Activated CD4-positive, alpha-beta T cell treated with anti-CD3 and anti-CD28 coated beads, Interleukin-2, amount 50 U/mL, for 24 hours (primary cell): ENCODE data around the gene TRAPPC10.
"Not testable (repeated sequence)": the region's sequence is repeated elsewhere in the genome, so short reads cannot be mapped to it uniquely, and the experiment has no call there.

Source experiments
- DNase-seq, 2 donors: peaks; one replicate each; pipeline ENCODE4 v3.0.0-alpha.2; 2020; ENCODE audit warnings: low read depth in 1 of 2, low spot score in 1 of 2

Gene TRAPPC10

DNA sequence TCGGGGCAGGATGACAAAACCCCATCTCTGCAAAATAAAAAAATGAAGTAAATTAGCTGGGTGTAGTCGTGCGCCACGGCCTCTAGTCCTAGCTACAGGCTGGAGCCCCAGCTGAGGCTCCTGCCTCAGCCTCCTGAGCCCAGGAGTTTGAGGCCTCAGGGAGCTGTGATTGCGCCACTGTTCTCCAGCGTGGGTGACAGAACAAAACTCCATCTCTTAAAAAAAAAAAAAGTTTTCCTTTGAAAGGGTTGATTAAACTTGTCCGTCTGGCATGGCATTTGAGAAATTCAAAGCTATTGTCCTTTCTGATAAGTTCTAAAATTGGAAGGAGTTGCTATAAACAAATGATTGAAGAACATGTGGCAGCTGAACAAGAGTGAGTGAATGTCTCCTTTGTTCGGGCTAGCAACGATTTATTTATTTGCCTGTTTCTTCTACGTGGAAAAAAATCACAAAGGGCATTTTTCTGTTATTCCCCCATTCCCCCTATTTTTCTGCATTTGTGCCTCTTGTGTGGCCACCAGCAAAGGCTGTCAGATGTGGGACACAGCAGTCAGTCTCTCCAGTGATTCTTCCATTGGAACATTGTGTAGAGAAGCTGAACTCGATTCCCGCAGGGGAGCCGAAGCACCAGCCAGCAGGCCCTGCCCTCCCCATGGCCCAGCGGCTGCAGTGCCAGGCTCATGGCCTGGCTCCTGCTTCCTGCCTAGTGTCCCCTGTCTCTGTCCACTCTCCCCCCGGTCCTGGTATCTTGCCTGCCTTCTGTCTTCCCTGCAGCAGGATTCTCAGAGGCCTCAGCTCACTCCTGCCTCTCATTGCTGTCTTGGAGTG lies 73.6 kb downstream of the TRAPPC10 start:
- DNase-seq = no peak

DNA sequence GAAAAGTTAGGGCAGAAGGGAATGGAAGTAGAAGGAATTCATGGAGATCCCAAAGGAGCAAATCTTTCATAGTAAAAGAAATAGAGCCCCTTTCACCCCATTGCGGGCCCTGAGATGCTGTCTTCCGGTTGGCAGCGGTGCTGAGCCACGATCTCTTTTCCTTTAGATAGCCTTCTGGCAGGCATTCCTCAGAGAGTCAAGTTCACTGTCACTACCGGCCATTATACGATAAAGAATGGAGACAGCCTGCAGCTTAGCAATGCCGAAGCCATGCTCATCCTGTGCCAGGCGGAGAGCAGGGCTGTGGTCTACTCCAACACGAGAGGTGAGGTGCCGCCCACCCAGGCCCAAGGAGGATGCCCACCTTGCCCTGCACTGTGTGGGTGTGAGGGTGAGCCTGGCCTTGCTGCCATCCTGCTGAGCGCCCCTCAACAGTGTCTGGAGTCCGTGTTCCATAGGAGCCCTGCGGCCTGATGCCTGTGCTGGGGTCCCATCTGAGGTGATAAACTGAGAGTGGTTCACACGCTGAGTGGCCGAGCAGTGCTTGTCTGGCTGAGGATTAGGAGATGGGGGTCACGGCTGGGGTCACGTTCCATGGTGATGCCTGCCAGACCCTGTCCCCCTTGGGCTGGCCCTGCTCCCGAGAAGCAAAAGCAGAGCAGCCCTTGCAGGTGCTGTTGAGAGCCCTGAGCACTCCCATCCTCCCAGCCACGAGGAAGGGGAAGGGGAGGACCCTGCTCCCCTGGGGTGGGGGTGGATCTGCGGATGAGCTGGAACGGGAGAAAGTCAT lies 74.7 kb downstream of the TRAPPC10 start:
- no peak for DNase-seq

DNA sequence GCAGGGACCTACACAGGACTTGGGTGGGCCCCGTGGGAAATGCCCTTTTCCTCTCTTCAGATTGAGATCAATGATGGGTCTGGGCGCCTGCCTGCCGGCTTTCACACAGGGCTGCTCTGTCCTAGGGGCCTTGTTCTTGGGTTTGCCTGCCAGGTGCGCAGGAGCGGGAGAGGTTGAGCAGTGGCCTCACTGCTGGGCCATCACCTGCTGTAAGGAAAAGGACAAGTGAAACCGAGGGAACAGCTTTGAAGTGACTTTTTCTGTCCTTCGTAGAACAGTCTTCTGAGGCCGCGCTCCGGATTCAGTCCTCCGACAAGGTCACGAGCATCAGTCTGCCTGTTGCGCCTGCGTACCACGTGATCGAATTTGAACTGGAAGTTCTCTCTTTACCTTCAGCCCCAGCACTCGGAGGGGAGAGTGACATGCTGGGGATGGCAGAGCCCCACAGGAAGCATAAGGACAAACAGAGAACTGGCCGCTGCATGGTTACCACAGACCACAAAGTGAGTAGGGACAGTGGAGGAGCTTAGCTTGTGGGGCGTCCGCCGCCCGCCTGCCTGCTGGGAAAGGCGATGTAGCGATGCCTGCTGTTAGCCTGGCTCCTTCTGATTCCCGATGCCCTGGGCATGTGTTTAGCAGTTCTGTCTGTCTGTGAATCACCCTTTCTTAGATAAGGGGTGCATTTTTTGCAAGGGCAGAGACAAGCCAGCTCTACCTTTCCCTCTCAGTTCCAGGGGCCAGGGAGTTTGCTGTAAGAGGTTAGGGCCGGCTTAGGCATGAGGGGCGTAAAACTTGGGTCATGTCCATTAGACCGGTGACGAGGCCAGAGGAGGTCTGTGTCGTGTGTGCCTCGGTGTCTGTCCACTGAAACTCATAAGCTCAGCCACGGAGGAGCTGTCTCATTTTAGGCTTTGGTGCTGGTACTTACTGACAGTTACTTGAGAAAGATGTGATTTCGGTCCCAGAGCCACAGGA lies 75.6 kb downstream of the TRAPPC10 start:
- DNase-seq = no peak

DNA sequence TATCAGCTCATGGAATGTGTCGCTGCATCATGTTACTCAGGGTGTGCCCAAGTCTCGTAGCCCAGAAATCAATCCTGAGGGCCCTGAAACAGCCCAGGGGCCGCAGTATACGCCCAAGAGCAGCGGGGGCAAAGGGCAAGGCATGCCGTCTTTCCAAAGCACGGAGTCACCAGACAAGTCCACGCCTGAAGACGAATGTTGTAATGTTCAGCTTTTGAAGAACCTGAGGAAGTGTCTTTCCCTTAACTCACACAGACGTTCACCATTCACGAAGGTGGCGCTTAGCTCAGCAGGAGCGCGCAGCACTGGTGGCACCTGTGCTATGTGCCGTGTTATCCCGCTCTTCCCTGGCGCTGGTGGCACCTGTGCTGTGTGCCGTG lies 76.3 kb downstream of the TRAPPC10 start:
- DNase-seq = no peak

DNA sequence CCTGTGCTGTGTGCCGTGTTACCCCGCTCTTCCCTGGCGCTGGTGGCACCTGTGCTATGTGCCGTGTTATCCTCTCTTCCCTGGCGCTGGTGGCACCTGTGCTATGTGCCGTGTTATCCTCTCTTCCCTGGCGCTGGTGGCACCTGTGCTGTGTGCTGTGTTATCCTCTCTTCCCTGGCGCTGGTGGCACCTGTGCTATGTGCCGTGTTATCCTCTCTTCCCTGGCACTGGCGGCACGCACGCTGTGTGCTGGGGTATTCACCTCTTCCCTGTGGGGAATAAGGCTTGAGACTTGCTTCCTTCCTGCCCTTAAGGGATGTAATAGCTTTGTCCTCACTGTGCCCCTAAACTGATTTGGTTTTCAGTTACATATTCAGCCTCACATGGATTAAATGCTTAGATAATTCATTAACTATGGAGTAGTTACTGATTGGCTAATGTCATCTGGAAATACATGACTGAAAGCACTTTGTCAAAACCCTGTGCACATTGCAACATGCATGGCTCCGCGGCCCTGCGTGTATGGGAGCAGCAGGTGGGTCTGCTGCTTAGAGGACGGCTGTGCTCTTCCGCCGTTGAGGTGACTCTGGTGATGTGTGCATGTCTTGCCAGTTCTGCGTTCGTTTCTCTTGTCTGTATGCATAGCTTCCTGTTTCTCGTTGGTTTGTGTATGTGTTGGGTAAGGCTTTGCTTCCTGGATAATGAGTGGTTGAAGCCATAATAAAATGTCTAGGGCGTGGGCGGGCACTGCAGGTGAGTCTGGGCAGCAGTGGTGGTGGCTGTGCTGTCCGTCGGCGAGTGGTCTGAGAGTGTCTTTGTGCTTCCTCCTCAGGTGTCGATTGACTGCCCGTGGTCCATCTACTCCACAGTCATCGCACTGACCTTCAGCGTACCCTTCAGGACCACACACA lies 77.1 kb downstream of the TRAPPC10 start:
- no peak for DNase-seq

DNA sequence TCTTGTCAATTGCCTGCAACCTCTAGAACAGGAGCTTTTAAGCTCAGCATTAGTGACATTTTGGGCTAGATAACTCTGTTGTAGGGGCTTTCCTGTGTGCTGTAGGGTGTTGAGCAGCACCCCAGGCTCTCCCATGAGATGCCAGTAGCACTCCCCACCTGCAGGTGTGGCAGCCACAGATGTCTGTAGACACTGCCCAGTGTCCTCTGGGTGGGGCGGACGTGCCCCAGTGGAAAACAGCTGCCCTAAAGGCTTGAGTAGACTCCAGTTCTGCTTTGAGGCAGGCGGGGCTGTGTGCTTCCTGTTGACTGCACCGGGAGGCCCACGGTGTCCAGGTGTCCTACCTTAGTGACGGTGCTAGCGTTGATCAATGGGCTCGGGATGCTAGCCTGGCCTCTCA lies 78.2 kb downstream of the TRAPPC10 start:
- no peak for DNase-seq

DNA sequence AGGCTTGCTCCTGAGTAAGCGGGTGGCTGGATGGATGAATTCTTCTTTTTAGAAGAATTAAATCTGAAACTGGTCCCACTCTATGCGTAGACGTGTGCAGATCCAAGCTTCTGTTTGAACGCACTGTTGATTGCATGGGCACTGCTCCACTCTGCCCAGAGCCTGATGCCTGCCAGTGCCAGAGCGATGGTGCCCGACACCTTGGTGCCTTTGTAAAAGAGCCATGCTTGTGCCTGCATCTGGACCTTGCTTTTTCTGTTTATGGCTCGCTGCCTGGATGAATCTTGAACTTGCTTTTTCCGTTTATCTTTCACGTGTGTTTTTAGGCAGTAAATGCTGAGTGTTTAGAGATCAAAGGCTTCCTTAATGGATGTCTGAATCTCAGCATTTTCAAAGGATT lies 80.1 kb downstream of the TRAPPC10 start:
- no peak for DNase-seq

DNA sequence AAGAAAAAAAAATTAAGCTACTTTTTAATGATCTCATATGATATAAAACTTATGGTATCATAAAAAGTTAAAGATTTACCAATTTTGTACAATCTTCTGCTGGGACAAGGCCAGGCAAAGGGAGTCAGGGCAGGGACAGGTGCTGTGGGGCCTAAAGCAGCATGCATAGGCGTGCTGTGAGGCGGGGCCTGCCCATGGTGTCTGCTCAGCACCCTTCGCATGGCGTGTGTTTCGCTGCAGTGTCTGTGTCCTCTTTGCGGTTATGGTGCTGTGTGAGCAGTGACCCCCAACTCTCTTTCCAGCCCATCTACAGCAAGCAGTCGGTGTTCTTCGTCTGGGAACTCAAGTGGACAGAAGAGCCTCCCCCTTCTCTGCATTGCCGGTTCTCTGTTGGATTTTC lies 81.7 kb downstream of the TRAPPC10 start:
- DNase-seq = no peak

DNA sequence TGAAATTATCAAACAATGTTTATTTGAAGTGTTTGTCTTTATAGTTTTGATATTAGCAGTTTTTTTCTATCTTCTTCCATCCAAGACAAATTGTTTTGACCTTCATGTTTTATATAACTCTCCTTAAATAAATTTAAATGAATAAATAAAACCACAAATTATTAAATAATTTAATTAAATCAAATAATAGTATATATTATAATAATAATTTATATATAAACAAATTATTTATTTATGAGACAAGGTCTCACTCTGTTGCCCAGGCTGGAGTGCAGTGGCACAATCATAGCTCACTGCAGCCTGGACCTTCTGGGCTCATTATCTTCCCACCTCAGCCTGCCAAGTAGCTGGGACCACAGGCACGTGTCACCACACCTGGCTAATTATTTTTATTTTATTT lies 82.7 kb downstream of the TRAPPC10 start:
- DNase-seq = no peak

DNA sequence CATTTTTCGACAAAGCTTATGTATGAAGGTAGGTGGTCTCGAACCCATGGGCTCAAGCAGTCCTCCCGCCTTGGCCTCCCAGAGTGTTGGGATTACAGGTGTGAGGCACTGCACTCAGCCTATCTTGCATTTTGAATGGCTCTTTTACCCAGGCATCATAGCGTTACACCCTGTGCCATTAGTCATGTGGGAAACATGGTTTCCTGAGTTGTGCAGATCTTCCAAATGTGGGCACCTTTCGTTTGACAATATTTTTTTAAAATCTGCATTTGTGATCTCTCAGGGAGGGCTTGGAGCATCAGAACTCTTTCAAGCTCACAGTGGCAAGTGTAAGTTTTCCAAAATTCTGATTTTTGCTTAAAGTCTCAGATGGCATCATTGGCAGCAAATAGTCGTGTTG lies 86.4 kb downstream of the TRAPPC10 start:
- not testable (repeated sequence) for DNase-seq

DNA sequence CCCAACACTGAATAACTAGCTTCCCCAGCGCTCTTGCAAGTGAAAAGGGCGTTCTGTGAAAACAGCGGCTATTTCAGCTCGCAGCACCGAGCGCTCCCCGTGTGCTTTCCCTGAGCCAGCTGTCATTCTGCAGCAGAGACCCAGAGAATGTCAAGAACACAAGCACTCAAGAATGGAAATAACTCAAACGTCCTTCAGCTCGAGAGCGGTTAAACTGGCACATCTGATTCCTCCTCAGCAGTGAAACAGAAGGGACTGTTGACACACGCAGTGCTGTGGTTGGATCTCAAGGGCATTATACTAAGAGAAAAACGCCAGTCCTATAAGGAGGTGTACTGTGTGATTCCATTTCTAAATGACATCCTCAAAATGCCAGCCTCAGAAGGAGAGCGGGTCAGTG lies 86.9 kb downstream of the TRAPPC10 start:
- DNase-seq = not testable (repeated sequence)

DNA sequence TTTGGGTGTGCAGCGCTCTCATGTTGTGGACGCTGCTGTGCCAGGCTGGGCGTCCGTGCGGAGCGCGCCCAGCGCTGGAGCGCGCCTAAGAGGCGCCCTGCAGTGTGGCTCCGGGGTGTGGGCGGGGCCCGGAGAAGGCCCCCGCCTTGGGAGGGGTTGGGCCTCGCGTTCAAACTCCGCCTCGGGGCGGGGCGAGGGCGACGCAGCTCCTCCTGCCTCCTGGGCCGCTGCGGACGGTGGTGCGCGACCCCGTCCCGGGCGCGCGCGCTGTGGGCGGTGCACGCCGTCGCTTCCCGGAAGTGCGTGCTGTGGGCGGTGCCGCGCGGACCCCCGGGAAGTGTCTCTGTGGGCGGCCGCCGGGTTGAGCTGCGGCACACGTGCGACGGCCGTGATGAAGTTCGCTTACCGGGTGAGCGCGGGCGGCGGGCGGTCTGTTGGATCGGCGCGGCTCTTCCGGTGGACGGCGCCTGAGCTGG lies 95.0 kb downstream of the TRAPPC10 start, which contains the start of gene PWP2:
Gene PWP2, plus strand, starts transcription at position 374 of the 476 bp plus-strand sequence. Its CDS starts 18 bp downstream, at position 392.
- not testable (repeated sequence) for DNase-seq

DNA sequence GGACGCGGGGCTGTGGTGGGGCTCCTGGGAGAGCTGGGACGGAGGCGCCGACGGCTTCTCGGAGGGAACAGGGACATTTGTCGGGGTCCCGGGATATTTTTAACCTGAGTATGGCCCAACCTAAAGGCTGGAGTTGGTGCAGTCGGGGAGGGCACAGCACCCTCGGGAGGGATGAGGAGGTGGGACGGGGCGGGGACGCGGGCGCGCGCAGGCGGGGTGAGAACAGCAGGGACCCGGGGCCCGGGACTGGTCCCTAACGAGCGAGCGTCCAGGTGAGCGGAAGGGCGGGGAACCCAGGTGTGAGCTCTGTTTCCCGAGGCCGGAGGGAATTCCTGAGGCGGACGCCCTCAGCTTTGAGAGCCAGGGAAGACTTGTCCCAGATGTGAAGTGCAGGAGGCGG lies 95.5 kb downstream of the TRAPPC10 start:
- not testable (repeated sequence) for DNase-seq

DNA sequence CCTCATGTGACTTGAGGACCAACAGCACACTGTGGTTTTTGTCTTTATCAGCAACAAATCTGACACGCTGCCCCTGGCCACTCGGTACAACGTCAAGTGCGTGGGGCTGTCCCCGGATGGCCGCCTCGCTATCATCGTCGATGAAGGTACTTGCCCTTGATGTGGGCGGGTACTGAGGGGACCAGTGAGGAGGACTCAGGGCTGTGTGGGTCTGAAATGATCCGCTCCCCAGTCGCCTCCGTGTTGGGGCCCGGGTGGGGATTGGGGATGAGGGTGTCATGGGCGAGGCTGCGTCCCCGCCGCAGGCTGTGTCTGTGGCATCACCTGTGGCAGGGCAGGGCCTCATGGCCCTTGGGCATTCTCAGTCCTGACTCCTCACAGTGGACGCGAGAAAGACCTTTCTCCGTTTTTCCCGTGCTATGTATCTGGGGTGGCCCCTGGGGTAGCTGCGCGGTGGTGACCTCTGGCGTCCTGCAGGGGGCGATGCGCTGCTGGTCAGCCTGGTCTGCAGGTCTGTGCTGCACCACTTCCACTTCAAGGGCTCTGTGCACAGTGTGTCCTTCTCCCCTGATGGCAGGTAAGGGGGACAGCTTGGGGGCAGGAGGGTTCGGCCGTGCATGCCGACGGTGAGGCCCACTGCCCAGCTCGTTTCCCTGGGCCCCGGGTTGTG lies 101.7 kb downstream of the TRAPPC10 start:
- DNase-seq = not testable (repeated sequence)

DNA sequence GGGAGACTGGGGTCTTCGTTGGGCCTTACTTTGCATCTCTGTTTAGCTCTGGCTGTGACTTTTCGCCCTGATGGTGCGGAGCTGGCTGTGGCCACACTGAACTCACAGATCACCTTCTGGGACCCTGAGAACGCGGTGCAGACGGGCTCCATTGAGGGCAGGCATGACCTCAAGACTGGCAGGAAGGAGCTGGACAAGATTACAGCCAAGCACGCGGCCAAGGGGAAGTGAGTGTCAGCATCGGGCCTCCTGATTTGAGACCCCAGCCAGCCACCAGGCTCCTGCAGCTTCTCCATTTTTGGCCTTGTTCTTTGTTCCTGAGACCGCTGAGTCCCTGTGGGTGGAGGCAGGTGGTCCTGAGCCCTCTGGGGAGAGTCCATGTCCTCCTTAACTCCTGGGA lies 110.0 kb downstream of the TRAPPC10 start:
- not testable (repeated sequence) for DNase-seq

DNA sequence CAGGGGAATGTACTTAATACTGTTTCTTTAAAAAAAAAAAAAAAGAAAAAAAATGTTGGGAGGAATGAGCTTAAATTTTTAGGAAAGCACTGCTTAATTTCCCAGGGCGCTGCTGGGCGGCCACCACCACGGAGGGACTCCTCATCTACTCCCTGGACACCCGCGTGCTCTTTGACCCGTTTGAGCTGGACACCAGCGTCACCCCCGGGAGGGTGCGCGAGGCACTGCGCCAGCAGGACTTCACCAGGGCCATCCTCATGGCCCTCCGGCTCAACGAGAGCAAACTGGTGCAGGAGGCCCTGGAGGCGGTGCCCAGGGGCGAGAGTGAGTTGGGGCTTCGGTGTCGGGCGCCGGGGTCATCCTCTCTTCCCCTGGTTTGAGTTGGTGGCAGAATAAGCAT lies 115.7 kb downstream of the TRAPPC10 start:
- DNase-seq = not testable (repeated sequence)

DNA sequence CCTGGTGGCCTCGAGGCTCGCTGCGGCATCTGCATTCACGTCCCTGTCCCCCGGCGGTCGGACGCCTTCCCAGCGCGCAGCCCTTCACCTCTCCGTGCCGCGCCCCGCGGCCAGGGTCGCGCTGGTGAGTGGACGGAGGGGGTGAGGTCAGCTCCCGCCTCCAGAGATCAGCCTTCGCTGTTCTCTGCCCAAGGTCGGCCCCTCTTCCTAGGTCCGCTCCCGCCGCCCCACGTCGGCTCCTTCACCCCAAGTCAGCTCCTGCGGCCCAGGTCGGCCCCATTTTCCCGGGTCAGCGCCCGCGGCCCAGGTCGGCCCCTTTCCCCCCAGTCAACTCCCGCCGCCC lies 121.6 kb downstream of the TRAPPC10 start:
- not testable (repeated sequence) for DNase-seq

DNA sequence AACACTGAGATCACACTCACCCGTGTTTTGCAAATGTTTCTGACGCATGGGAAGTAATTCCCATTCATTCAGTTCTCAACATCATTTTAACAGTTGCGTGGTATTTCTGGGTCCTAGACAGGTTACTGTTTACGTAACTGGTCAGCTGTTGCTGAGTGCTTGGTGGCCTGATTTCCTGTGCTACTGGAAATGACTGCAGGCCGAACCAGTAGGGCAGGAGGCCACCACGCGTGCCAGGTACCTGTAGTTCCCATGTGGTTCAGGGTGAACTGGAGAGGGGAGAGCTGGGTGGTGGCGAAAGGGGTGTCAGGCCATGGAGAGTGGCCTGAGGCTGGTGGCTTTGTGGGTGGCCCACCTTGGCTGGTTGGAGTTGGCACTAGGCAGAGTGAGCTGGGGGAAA lies 122.6 kb downstream of the TRAPPC10 start:
- not testable (repeated sequence) for DNase-seq

DNA sequence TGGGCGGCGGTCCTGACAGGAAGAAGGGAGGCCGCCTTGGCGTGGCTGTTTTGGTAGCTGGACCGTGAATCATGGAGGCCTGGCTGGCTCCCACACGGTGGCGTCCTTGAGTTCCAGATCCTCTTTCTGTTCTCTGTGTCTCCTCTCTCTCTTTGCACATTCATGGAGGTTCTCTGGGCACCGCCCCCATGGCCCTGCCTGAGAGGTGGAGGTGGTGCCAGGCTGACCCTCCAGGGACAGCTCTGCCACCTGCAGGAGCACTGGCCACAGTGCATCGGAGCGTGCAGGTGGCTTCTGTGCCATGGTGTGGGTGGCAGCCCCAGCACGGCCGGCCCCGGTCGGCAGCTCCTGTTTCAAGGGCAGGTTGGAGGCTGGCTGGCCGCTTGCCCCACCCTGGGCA lies 125.9 kb downstream of the TRAPPC10 start:
- not testable (repeated sequence) for DNase-seq
